Gastrocnemius medialis (tissue), 4 donors: ENCODE results near the gene PBX1. TPM values are rescaled to one million over a fixed set of nuclear protein-coding genes. Genes with fewer than 3 reads are reported as not detected.

Experiments used
- ATAC-seq, 2 donors: fragments of 150-250 bp; one replicate each; pipeline ENCODE4 v1.9.1; 2016
- DNase-seq, 2 donors: peaks; one replicate each; pipeline ENCODE4 v3.0.0-alpha.2; 2019
- H3K27ac ChIP-seq, 4 donors: fragments of 200-600 bp; sonication (generic); 1 replicate in 1 of 4; 2 replicates in 3 of 4; pipeline ENCODE4 v1.5.1; 2016 to 2018; ENCODE audit warnings: mild to moderate bottlenecking in 2 of 4, moderate library complexity in 1 of 4
- H3K27me3 ChIP-seq, 3 donors: fragments of 200-600 bp; sonication (generic) in 2 of 3; 1 replicate in 1 of 3; 2 replicates in 2 of 3; pipeline versions ENCODE4 v1.5.1 to v1.6.0; 2016 to 2019; ENCODE audit warnings: mild to moderate bottlenecking in 1 of 3, moderate library complexity in 1 of 3
- H3K36me3 ChIP-seq, 2 donors: fragments of 200-600 bp; sonication (generic) in 1 of 2; one replicate each; pipeline ENCODE4 v1.5.1; 2017 to 2018
- H3K4me1 ChIP-seq, 2 donors: fragments of 200-600 bp; sonication (generic) in 1 of 2; one replicate each; pipeline ENCODE4 v1.5.1; 2016 to 2017; ENCODE audit warnings: mild to moderate bottlenecking in 2 of 2
- H3K4me3 ChIP-seq, 4 donors: fragments of 200-600 bp; sonication (generic) in 3 of 4; 1 replicate in 1 of 4; 2 replicates in 3 of 4; pipeline ENCODE4 v1.5.1; 2016 to 2019; ENCODE audit warnings: mild to moderate bottlenecking in 2 of 4
- H3K9me3 ChIP-seq, 3 donors: fragments of 200-600 bp; sonication (generic) in 2 of 3; 1 replicate in 1 of 3; 2 replicates in 2 of 3; pipeline ENCODE4 v1.5.1; 2016 to 2019
- CTCF ChIP-seq, 5 experiments: fragments of 450-650 bp in 3 of 5; fragments of 200-600 bp in 2 of 5; sonication (generic) in 2 of 5; IDR thresholded peaks in 4 of 5; conservative IDR thresholded peaks in 1 of 5; 1 replicate in 4 of 5; 2 replicates in 1 of 5; pipeline ENCODE4 v1.5.1; 2016 to 2019; ENCODE audit warnings: antibody characterized with exemption in 5 of 5, mild to moderate bottlenecking in 3 of 5, moderate library complexity in 3 of 5
- POLR2A ChIP-seq, 2 donors: fragments of 450-650 bp; IDR thresholded peaks; one replicate each; pipeline ENCODE4 v1.6.1; 2017; ENCODE audit warnings: antibody characterized with exemption in 2 of 2, mild to moderate bottlenecking in 2 of 2, moderate library complexity in 2 of 2
- in situ Hi-C, 4 donors: fragments of 200-750 bp; cut with MboI; loops; one replicate each; pipeline versions ENCODE4 v1.15.0 to v1.8.0; 2017; ENCODE audit warnings: low sequenced_read_pairs in 4 of 4
- intact Hi-C: fragments of 100-400 bp; cut with DNase I; formaldehyde crosslinking; loops from one replicate; pipeline ENCODE4 v1.15.1; 2023; ENCODE audit warnings: low total_unique reads
- total RNA-seq, 4 donors: library from RNA; depleted of rRNA; stranded (reverse); fragments of >200 nt; gene quantifications; one replicate each; pipeline versions ENCODE4 v1.1.0 to v1.2.3, GENCODE V29; 2016

Gene PBX1
- total RNA-seq, 4 donors from 2014 or later, result 21.7 to 36.5 (median 29.0) TPM

DNA sequence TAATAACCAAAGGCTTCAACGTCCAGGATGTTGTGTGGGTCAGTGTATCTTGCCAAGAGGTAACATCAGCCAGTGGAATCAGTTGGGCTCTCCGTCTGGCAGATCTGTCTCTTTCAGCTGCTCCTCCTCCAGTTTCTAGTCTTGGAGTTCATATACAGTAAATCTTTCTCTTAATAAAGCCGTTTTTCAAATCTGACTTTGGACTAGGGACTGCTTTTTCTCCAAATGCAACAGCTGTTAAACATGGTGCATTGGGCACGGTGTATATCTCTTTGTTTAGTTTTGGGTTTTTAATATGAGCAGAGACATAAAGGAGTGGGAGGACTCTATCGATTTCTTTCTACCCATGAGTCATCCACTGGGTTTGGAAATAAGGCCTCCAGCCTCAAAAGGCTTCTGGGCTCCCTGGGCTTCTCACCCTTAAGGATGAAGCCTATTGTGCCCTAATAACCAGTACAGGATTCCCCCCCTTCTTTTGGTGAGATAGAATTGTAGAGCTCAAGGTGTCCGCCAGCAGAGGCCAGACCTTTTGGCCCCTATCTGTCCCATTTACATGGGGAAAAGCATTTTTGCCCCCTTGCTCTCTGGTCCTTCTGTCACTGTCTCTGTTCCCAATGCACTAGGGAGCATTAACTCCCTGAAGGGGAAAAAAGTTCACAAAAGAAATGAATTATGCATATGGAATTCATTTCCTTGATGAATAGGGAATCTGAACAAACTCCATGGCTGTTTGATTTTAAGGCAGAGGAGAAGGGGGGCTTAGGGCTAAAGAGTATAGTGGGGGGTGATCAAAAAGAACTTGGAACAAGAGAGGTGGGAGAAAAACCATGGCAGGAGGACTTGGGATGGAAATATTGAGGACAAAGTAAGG, 86.0 kb downstream of the PBX1 start:
- peak overlapping the region in 2 of 4 donors; percentile 16 to 22 for H3K4me3 ChIP-seq
- peak overlapping the region; percentile 84 to 92 (median 90) for H3K27ac ChIP-seq
- TF ChIP-seq CTCF (IDR thresholded peaks at IDR 0.05 in 4 of 5, conservative IDR thresholded peaks at IDR 0.05 in 1 of 5), result no peak
- peaks cover 88 to 97% of the 10 kb centered on the region in 2 donors for H3K4me1 ChIP-seq
- H3K27me3 ChIP-seq, result no peaks in the 10 kb centered on the region
- no peaks in the 10 kb centered on the region for H3K9me3 ChIP-seq
- intact Hi-C loops, result no loop called here
- H3K36me3 ChIP-seq, result no peaks in the 10 kb centered on the region
- DNase-seq (peak in 1 of 2 donors; percentile 50), ATAC-seq (no peak)
- in situ Hi-C loops, result no loop called here

GRCh38 chr1:164645921-164646320, 86.9 kb downstream of the PBX1 start:
- no peak for DNase-seq
- Histone ChIP-seq H3K27ac (peak overlapping the region; percentile 84 to 92 (median 90)), H3K4me1 (peaks cover 81 to 95% of the 10 kb centered on the region in 2 donors), H3K36me3 (no peaks in the 10 kb centered on the region), H3K9me3 (no peaks in the 10 kb centered on the region), H3K4me3 (no peak overlapping the region), H3K27me3 (no peaks in the 10 kb centered on the region)
- TF ChIP-seq CTCF (IDR thresholded peaks at IDR 0.05 in 4 of 5, conservative IDR thresholded peaks at IDR 0.05 in 1 of 5) (no peak), POLR2A (IDR thresholded peaks at IDR 0.05) (no peak)
- intact Hi-C loops, result no loop called here
- in situ Hi-C loops, result no loop called here
- no peak for ATAC-seq

- in situ Hi-C loops, result no loop called here
- H3K4me3 ChIP-seq, result no peak overlapping the region
- peaks cover 78 to 94% of the 10 kb centered on the region in 2 donors for H3K4me1 ChIP-seq
- no peaks in the 10 kb centered on the region for H3K27me3 ChIP-seq
- intact Hi-C loops, result no loop called here
- H3K27ac ChIP-seq, result peak overlapping the region; percentile 84 to 92 (median 90)
- TF ChIP-seq CTCF (IDR thresholded peaks at IDR 0.05 in 4 of 5, conservative IDR thresholded peaks at IDR 0.05 in 1 of 5) (no peak), POLR2A (IDR thresholded peaks at IDR 0.05) (no peak)
- H3K9me3 ChIP-seq, result no peaks in the 10 kb centered on the region
- no peaks in the 10 kb centered on the region for H3K36me3 ChIP-seq
- DNase-seq (no peak), ATAC-seq (no peak)
These were observed 88.2 kb downstream of the PBX1 start for GRCh38 chr1:164647211-164647610.

- ATAC-seq, result peak; percentile 3 to 13
- Histone ChIP-seq H3K36me3 (no peaks in the 10 kb centered on the region), H3K27me3 (no peaks in the 10 kb centered on the region), H3K9me3 (no peaks in the 10 kb centered on the region), H3K4me1 (peaks cover 69 to 83% of the 10 kb centered on the region in 2 donors), H3K27ac (peak overlapping the region; percentile 84 to 92 (median 90)), H3K4me3 (peak overlapping the region in 1 of 4 donors; percentile 10)
- in situ Hi-C loops (no loop called here), intact Hi-C loops (no loop called here)
- TF ChIP-seq CTCF (IDR thresholded peaks at IDR 0.05 in 4 of 5, conservative IDR thresholded peaks at IDR 0.05 in 1 of 5), result no peak
- no peak for TF ChIP-seq POLR2A (IDR thresholded peaks at IDR 0.05)
- no peak for DNase-seq
These were observed 89.7 kb downstream of the PBX1 start for GRCh38 chr1:164648636-164649035.
